IMR-90 (cell line): Measurements from ENCODE around the gene AP4M1.

Source experiments
- NFE2L2 ChIP-seq: fragments of 150-350 bp; IDR thresholded peaks from 2 replicates; pipeline ENCODE4 v1.6.1; 2016; ENCODE audit warnings: low read depth, mild to moderate bottlenecking, low read length
- POLR2A ChIP-seq: IDR thresholded peaks from 2 replicates; pipeline ENCODE4 v1.6.1; 2012; ENCODE audit warnings: mild to moderate bottlenecking, low read depth, low read length
- RAD21 ChIP-seq: IDR thresholded peaks from 2 replicates; pipeline ENCODE4 v1.6.1; 2012; ENCODE audit warnings: low read length, improper control_type of control experiment
- SMC3 ChIP-seq: fragments of 150-350 bp; IDR thresholded peaks from 2 replicates; pipeline ENCODE4 v1.6.1; 2016; ENCODE audit warnings: low read depth, mild to moderate bottlenecking, antibody characterized with exemption, low read length, moderate library complexity
- TF ChIP-seq, protein P1 (sequence below): fragments of 150-350 bp; IDR thresholded peaks from 2 replicates; pipeline ENCODE4 v1.6.1; 2016; ENCODE audit warnings: low read depth, mild to moderate bottlenecking, low read length, moderate library complexity, borderline replicate concordance
- TF ChIP-seq, protein P2 (sequence below): conservative IDR thresholded peaks from 2 replicates; pipeline ENCODE4 v1.5.1; 2012; ENCODE audit warnings: mild to moderate bottlenecking, low read depth, low read length, improper control_type of control experiment

DNA sequence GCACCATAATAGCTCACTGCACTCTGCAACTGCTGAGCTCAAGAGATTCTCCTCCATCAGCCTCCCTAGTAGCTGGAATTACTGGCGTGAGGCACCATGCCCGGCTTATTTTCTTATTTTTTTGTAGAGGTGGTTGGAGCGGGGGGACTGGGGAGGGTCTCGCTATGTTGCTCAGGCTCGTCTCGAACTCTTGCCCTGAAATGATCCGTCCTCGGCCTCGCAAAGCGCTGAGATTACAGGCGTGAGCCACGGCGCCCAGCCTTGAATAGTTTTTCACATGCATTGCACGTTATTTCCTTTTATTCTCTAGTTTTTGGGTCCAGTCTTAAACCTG is 46.7 kb downstream of the AP4M1 start:
- TF ChIP-seq, protein P1, sequence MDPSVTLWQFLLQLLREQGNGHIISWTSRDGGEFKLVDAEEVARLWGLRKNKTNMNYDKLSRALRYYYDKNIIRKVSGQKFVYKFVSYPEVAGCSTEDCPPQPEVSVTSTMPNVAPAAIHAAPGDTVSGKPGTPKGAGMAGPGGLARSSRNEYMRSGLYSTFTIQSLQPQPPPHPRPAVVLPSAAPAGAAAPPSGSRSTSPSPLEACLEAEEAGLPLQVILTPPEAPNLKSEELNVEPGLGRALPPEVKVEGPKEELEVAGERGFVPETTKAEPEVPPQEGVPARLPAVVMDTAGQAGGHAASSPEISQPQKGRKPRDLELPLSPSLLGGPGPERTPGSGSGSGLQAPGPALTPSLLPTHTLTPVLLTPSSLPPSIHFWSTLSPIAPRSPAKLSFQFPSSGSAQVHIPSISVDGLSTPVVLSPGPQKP = no peak
- TF ChIP-seq, protein P2, sequence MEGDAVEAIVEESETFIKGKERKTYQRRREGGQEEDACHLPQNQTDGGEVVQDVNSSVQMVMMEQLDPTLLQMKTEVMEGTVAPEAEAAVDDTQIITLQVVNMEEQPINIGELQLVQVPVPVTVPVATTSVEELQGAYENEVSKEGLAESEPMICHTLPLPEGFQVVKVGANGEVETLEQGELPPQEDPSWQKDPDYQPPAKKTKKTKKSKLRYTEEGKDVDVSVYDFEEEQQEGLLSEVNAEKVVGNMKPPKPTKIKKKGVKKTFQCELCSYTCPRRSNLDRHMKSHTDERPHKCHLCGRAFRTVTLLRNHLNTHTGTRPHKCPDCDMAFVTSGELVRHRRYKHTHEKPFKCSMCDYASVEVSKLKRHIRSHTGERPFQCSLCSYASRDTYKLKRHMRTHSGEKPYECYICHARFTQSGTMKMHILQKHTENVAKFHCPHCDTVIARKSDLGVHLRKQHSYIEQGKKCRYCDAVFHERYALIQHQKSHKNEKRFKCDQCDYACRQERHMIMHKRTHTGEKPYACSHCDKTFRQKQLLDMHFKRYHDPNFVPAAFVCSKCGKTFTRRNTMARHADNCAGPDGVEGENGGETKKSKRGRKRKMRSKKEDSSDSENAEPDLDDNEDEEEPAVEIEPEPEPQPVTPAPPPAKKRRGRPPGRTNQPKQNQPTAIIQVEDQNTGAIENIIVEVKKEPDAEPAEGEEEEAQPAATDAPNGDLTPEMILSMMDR = no peak
- TF ChIP-seq RAD21 (no peak), POLR2A (no peak), SMC3 (no peak), NFE2L2 (no peak)
